H1 (cell line): ENCODE results near the gene ZDHHC19. TPM values are rescaled to one million over a fixed set of nuclear protein-coding genes. Genes with fewer than 3 reads are reported as not detected.

Experiments used
- ASH2L ChIP-seq: fragments of 200-600, 300-600 bp; sonication (generic); IDR thresholded peaks from one replicate; pipeline ENCODE4 v1.7.1; 2017; ENCODE audit warnings: low read length
- CBX5 ChIP-seq: fragments of 300-800, 300-1000 bp; sonication (generic); IDR thresholded peaks from 2 replicates; pipeline ENCODE4 v1.7.1; 2016; ENCODE audit warnings: antibody characterized with exemption, low read length, low read depth
- CHD1 ChIP-seq: IDR thresholded peaks from 2 replicates; pipeline ENCODE4 v1.6.1; 2012; ENCODE audit warnings: low read depth, low read length, improper control_type of control experiment
- CHD7 ChIP-seq: fragments of 300-600 bp; sonication (generic); IDR thresholded peaks from 2 replicates; pipeline ENCODE4 v1.7.1; 2012; ENCODE audit warnings: low read length, moderate library complexity, mild to moderate bottlenecking, inconsistent platforms; ENCODE audit not compliant: insufficient replicate concordance
- CREB1 ChIP-seq: IDR thresholded peaks from 2 replicates; pipeline ENCODE4 v1.6.1; 2012; ENCODE audit warnings: inconsistent platforms
- GTF2F1 ChIP-seq: IDR thresholded peaks from 2 replicates; pipeline ENCODE4 v1.6.1; 2012; ENCODE audit warnings: low read depth, low read length, improper control_type of control experiment, borderline replicate concordance
- JUN ChIP-seq: IDR thresholded peaks from 2 replicates; pipeline ENCODE4 v1.6.1; 2011; ENCODE audit warnings: low read depth, mild to moderate bottlenecking, improper control_type of control experiment, low read length
- RBBP5 ChIP-seq: IDR thresholded peaks from 2 replicates; pipeline ENCODE4 v1.7.1; 2012; ENCODE audit warnings: low read depth, mild to moderate bottlenecking, inconsistent platforms, low read length, moderate library complexity, borderline replicate concordance
- TAF1 ChIP-seq: IDR thresholded peaks from 2 replicates; pipeline ENCODE4 v1.6.1; 2011; ENCODE audit warnings: mild to moderate bottlenecking, low read depth, low read length
- TAF7 ChIP-seq: optimal IDR thresholded peaks from 2 replicates; pipeline ENCODE3; 2011; ENCODE audit warnings: low read depth, mild to moderate bottlenecking, inconsistent platforms, low read length, moderate library complexity, borderline replicate concordance
- polyA plus RNA-seq, 7 experiments: library from polyadenylated mRNA; depleted of rRNA in 3 of 7; stranded (reverse) in 5 of 7; unstranded in 2 of 7; fragments of >200 nt in 5 of 7; fragments of 200-250 nt in 2 of 7; gene quantifications; 1 replicate in 5 of 7; 2 replicates in 1 of 7; 4 replicates in 1 of 7; pipeline versions ENCODE4 v1.2.1 to v1.2.3, GENCODE V29; 2011 to 2013; ENCODE audit warnings: missing spikeins in 2 of 7, mixed read lengths in 2 of 7
- total RNA-seq: library from RNA; stranded (reverse); fragmentation: NEBNext Ultra II Directional; extraction: Animal tissue kit (Norgen Biotek cat#: 25700); gene quantifications from 2 replicates; pipeline ENCODE4 v1.2.1, GENCODE V29; 2021

The ZDHHC19 gene
- total and polyA plus RNA-seq, 2 of the 8 experiments (the other 6 are each of a cell fraction or from before 2014, with no cell fraction given), result 2.5 to 4.1 TPM

- TF ChIP-seq CHD1, result no peak
- TF ChIP-seq ASH2L, result peak; percentile 81
- no peak for TF ChIP-seq CHD7
- TF ChIP-seq TAF1, result peak; percentile 64
- peak; percentile 12 for TF ChIP-seq TAF7
- peak; percentile 60 for TF ChIP-seq CREB1
- TF ChIP-seq GTF2F1, result no peak
- TF ChIP-seq JUN, result no peak
- no peak for TF ChIP-seq CBX5
- TF ChIP-seq RBBP5, result 0 out of 2 replicates have a peak, but pooled peaks have one; percentile 41
These were observed 31.6 kb downstream of the ZDHHC19 start (continued) for GRCh38 chr3:196179380-196180308.
